Measurements from ENCODE around the gene MS4A4A.

MS4A4A gene

GRCh38 chr11:60303661-60304060 is 23.2 kb downstream of the MS4A4A start:
- no peak for DNase-seq

DNA sequence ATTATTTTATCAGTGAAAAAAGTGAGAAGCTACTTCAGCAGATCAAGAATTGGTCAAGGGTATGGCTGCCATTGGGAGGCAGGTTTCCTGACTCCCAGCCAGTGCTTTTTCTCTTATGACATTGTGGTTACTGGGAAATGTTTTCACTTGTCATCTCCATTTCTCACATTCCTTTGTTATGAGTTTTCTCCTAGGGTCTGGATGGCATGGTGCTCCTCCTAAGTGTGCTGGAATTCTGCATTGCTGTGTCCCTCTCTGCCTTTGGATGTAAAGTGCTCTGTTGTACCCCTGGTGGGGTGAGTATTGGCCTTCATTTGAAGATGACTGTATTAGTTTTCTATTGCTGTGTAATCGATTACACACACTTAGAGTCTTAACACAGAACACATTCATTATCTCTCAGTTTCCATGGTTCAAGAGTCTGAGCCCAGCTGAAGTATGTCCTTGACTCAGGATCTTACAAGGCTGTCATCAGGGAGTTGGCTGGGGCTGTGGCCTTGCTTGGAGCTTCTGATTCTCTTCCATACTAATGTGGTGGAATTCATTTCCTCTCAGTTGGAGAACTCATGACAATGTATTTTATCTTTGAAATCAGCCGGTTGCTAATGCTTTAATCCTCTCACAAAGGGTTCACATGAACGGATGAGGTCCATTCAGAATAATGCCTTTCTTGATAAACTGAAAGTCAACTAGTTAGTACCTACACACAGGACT is 25.6 kb downstream of the MS4A4A start:
- no peak for DNase-seq

- DNase-seq = peak; percentile 17
Measured at GRCh38 chr11:60307507-60308195, 27.2 kb downstream of the MS4A4A start.

DNA sequence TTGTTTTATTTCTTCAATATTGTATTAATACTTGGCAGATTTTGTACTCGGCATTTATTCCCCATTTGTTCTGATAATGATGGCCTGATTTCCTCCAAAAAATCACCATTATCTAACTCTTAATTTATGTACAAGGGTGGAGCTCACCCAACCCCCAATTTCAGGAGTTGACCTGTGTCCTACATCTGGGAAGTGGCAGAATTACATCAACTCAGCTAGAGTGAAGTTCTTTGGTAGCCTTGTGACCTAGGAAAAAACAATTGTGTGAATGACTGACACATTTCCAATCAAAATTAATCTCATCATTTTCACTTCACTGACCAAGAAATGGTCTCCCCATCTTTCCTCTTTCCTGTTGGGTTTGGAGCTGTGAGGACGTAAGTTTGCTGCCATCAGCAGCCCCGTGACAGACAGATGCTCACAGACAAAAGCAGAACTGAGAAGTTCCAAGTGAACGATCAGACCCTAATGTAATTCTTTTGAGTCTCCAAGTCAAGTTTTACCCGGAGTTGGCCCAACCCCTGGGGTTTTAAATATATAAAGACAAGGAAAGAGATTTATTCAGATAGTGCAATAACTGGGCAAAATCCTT is 30.0 kb downstream of the MS4A4A start:
- no peak for DNase-seq

DNA sequence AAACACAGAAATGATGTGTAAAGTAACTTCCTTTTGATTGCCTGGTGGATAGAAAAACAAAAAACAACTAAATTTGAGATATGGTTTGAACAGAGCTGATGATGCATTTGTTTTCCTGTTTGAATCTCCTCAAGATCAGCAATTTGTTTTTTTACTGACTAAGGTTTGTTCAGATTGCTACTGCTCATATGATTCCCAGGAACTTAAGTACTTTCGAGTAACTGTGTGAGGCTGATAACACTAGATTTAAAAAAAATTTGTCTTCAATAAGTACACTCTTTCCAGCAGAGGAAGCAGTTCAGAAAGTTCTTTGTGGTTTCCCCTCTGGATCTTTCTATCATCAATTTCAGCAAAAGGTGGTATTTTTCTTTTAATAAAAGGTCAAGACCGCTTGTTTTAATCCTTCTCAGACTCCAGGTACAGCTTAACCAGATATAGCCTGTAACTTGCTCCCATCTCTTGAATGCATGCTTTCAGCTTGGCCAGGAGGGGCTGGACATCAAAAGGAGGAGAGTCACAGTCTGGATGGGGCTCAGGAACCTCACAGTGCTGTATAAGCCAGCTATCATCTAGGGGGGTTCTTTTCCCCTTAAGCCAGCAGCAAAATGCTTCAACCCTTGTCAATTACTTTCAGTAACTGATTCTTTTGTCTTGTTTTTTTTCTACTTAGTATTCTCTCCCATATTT is 34.3 kb downstream of the MS4A4A start:
- DNase-seq = no peak

DNA sequence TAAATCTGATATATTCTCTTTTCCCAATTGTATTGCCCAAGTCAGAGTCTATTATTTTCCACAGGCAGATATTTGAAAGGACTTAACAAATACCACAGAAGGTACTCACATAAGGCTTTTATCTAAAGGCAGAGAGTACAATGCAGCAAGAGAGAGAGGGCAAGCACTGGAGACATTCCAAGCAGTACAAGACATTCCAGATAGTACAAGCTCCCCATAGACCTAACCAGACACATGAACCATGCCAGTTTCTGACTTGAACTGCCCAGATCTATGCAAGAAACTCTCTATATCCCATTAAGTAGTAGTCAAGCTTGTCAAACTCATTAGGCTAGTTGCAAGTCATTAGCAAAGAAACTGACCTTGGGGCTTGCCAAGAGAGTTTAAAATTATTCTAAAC is 35.4 kb downstream of the MS4A4A start:
- DNase-seq = no peak

DNA sequence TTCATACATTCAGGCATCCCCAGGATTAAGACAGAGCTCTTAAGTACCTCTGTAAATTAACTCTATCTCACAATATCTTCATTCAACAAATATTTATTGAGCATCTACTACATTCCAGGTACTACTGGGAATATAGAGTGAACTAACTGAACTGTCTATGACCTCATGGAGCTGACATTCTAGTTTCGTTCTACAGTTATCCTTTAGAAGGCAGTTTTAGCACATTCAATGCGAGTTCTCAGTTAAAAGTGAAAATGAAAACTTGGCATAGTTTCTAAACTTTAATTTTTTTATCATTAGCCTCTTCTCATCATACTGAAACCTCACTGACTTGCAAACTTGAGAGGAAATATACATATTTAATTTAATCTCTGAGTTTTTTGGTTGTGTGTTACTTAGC is 35.9 kb downstream of the MS4A4A start:
- DNase-seq = no peak

DNA sequence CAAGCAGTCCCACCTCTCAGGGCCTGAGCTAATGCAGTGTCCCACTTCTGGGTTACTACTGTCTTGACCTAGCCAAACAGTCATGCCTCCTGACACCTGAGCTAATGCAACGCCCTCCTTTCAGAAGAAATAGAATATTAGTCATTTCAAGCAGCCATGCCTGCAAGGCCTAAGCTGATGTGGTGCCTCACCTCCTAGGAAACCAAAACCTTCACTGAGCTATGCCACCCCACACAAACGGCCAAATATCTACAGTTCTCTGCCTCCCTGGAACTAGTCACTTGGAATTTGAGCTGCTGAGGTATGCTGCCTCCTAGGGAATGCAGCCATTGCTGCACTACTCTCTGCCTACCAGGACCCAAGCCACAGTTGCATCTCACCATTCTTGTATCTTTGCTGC is 38.3 kb downstream of the MS4A4A start:
- no peak for DNase-seq

DNA sequence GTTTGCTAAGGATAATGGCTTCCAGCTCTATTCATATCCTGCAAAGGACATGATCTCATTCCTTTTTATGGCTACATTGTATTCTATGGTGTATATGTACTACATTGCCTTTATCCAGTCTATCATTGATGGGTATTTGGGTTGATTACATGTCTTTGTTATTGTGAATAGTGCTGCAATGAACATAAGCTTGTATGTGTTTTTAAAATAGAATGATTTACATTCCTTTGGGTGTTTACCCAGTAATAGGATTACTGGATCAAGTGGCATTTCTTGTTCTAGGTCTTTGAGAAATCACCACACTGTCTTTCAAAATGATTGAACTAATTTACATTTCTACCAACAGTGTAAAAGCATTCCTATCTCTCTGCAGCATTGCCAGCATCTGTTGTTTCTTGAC is 40.6 kb downstream of the MS4A4A start:
- DNase-seq = no peak

DNA sequence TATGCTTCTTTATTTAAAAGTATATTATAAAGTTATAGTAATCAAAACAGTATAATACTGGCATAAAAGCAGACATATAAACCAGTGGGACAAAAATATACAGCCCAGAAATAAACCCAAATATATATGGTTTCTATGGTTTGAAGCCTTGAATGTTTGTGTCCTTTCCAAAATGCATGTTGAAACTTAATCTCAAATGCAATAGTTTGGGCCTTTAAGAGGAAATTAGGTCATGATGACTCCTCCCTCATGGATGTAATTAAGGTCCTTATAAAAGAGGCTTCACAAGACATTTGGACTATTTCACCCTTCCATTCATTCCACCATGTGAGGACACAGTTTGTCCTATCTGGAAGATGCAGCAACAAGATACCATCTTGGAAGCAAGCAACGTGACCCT is 46.5 kb downstream of the MS4A4A start, which contains the start of gene MS4A6E:
Gene MS4A6E (plus strand): TSS at position 301 of the 400 bp plus-strand sequence. CDS start 7,641 bp downstream, outside the sequence.
- DNase-seq = no peak

DNA sequence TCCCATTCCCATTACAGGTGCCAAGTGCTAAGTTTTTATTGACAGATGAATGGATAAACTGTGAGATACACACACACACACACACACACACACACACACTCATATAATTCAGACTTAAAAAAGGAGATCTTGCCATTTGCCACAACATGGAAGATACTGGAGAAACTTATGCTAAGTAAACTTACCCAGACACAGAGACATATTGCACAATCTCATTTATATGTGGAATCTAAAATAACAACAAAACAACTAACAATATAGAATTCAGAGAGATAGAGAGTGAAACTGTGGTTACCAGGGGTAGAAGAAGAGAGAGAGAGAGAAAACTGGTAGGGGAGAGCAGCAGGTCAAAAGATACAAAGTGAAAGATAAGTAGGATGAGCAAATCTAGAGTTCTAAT is 48.0 kb downstream of the MS4A4A start:
- no peak for DNase-seq

GRCh38 chr11:60332846-60333245 is 52.4 kb downstream of the MS4A4A start:
- no peak for DNase-seq

DNA sequence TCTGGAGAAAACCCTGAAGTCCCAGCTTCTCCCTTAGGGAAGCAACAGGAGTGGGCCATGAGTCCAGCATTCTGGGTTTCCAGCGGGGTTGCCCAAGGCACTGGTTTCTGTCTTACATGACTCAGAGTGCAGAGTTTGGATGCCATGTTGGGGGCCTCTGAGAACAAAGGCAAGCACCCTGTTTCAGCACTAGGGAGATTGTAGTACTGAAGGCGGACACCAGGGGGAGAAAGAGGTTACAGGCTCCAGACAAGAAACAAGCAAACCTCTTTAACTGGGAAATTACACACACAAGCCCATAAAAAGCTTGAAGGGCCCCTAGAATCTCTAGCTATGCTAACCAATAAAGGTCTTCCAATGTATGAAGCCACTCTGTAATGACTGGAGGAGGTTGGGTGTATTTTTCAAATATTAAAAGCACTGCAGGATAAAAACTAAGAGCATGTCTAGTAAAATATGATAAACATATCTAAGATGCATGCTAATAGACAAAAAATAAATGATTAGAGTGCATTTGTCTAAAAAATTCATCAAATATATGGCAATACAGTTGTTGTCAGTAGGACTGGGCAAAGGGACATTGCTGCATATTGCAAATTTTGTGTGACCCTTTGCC is 53.6 kb downstream of the MS4A4A start:
- peak; percentile 78 for DNase-seq

- no peak for DNase-seq
Measured at GRCh38 chr11:60336767-60337391, 56.4 kb downstream of the MS4A4A start.

- no peak for DNase-seq
Measured at GRCh38 chr11:60338053-60338452, 57.6 kb downstream of the MS4A4A start.

DNA sequence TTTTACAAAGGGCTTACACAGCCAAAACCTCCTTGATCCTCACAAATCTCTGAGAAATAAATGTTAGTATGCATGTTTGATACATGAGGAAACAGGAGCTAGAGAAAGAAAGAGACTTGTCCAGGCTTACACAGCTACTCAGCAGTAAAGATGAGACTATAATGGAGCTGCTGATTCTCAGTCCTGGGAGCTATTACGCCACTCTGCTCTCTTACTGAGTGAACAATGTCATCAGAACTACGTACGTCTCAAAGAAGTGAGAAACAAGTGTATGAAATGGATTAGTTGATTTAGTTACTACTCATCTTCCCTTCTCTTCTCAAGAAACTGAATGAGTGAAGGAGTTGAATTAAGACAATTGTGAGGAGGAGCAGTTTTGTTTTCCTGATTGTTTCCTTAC is 58.9 kb downstream of the MS4A4A start:
- no peak for DNase-seq

- no peak for DNase-seq
Measured at GRCh38 chr11:60343094-60343704, 62.7 kb downstream of the MS4A4A start.

DNA sequence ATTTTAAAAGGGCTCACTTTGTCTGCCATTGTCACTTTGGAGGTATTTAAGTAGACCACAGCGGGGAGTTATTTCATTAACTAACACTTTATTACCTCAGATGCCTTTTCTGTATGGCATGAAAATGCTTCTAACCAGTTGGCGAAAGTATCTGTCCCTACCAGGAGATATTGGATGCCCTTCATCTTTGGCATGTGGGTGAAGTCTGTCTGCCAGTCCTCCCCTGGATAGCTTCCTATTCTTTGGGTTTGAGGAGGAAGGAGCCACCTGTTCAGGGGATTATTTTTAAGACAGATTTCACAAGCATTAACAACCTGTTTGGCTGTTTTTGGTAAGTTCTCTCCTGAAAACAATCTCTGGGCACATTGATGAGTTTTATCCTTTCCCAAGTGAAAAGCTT is 63.7 kb downstream of the MS4A4A start:
- DNase-seq = no peak

GRCh38 chr11:60345489-60345888 is 65.0 kb downstream of the MS4A4A start:
- peak; percentile 44 for DNase-seq

DNA sequence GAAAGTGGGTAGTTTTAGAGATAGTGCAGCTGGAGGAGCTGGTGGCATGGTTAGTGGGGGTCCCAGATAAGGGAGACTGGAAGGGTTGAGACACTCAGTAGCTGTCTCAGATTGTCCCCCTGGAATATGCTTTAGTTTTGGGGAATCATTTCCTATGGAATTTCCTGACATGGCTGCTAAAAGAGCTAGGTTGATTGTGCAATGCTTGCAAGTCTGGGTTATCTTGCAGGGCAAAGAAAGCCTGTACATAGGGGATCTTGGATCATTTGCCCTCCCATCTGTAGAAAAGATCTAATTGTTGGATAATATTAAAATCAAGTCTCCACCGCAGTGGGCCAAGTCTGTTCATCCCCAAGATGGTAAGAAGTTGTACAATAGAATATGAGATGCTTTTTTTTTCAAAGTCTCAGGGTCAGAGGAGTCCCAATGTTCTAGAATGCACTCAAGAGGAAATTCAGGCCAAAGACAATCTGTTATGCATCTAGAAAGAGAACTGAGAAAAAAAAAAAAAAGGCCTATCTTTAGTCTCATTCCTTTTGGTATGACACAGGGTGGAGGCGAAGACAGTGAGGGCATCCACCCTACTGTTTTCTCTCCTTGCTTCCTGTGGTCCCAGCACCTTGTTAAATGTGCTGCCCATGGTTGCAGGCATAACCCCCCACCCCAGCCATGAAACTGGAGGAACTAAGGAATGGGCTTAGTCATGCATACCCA is 66.8 kb downstream of the MS4A4A start:
- DNase-seq = no peak

- DNase-seq = no peak
Measured at GRCh38 chr11:60348116-60348515, 67.7 kb downstream of the MS4A4A start.

DNA sequence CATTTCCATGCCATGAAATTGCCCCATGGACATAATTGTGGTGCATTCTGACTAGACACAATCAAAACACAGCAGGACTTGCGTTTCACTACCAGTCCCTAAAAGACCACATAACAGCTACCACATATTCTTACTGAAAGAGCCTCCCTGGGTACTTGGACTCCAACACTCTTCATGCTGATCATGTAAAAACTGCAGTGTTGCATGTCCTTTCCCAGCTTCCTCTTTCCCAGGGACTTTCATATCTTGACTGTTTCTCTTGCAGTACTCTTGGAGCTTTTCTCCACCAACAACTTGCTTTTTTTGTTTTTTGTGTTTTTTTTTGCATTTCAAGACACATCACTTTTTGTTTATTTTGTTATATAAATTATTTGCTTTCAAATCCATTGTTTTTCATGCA is 69.5 kb downstream of the MS4A4A start:
- no peak for DNase-seq
